ENCODE results near the gene MEI4. TPM values are rescaled to one million over a fixed set of nuclear protein-coding genes. Genes with fewer than 3 reads are reported as not detected.

The MEI4 gene
- total and polyA plus RNA-seq, 2 of the 4 experiments (the other 2 are of a cell fraction) = not detected

DNA sequence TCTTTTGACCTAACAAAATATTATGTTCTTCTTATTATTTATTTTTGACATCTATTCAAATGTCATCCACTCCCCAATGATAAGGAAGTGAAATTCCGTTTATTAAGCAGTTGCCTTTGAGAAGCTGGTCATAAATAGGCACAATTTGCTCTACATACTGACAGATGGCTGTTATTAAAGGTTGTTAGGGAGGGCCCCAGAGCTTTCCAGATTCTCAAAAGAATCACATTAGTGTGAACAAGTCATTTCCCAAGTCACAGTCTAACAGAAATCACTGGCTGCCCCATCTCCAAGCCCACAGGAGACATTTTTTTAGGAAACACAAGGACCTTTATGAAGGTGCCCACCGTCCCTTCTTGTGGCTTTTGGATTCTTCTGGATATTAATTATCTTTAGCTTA lies 172.4 kb downstream of the MEI4 start:
- no peak for TF ChIP-seq RAD21 (IDR thresholded peaks at IDR 0.05; ENCODE audit: low read length)
- no peak for TF ChIP-seq RCOR1 (IDR thresholded peaks at IDR 0.05; ENCODE audit: insufficient replicate concordance, low read length)
- no peak for TF ChIP-seq BHLHE40 (IDR thresholded peaks at IDR 0.05; ENCODE audit: low read depth, low read length)
- TF ChIP-seq POLR2A (IDR thresholded peaks at IDR 0.05; ENCODE audit: low read depth, low read length) = no peak
- Histone ChIP-seq H2AFZ (replicated peaks; ENCODE audit: low read length, poor library complexity) (no peak overlapping the region), H3K4me1 (ENCODE audit: control insufficient read depth, insufficient read depth, low read length) (no peaks in the 10 kb centered on the region), H2BK120ac (ENCODE audit: low read depth, low read length) (no peak overlapping the region), H4K91ac (ENCODE audit: insufficient read depth, low read depth, low read length) (no peak overlapping the region), H3K4me3 (ENCODE audit: insufficient read depth, low read depth, low read length) (no peak overlapping the region), H4K8ac (ENCODE audit: low read depth in 2 of 2, low read length in 2 of 2) (no peak overlapping the region), H3K4me2 (ENCODE audit: low read depth, low read length) (no peak overlapping the region), H3K4ac (ENCODE audit: low read depth, low read length) (no peak overlapping the region), H4K20me1 (ENCODE audit: insufficient read depth, low read length) (no peaks in the 10 kb centered on the region), H3K9me1 (ENCODE audit: insufficient read depth, low read length) (no peaks in the 10 kb centered on the region), H2BK15ac (ENCODE audit: low read depth, low read length) (no peak overlapping the region), H3K79me1 (ENCODE audit: low read depth in 1 of 2, low read length in 2 of 2) (no peaks in the 10 kb centered on the region), H2AK5ac (ENCODE audit: low read depth, low read length) (no peak overlapping the region), H3K27ac (ENCODE audit: insufficient read depth, low read length) (no peak overlapping the region), H2BK20ac (ENCODE audit: low read depth, low read length) (no peak overlapping the region), H3K9me3 (ENCODE audit: control insufficient read depth, insufficient read depth, low read length) (0 out of 2 replicates have a peak, but pooled peaks cover 1% of the 10 kb centered on the region), H2BK5ac (ENCODE audit: low read depth, low read length, poor library complexity, severe bottlenecking) (no peak overlapping the region), H4K5ac (ENCODE audit: low read depth, low read length) (no peak overlapping the region), H3K18ac (ENCODE audit: low read depth, low read length) (no peak overlapping the region), H3K14ac (replicated peaks; ENCODE audit: low read depth, low read length) (no peak overlapping the region), H3K56ac (ENCODE audit: extremely low read depth, insufficient read depth, low read length) (no peak overlapping the region), H3K23ac (ENCODE audit: low read depth, low read length) (no peak overlapping the region), H3K27me3 (ENCODE audit: control insufficient read depth, insufficient read depth, low read length) (no peaks in the 10 kb centered on the region), H2AK9ac (replicated peaks; ENCODE audit: low read depth, low read length, poor library complexity) (no peak overlapping the region), H3K9ac (ENCODE audit: low read depth, low read length) (no peak overlapping the region), H3K36me3 (ENCODE audit: control insufficient read depth, insufficient read depth, low read length) (no peaks in the 10 kb centered on the region)
- no peak for ATAC-seq (ENCODE audit: low read depth)
- no CpG with 5 or more reads among the region's 2 CpGs for WGBS, 2 experiments (ENCODE audit: extremely low coverage in 2 of 2, insufficient read length in 1 of 2)
- intact Hi-C loops (cut with micrococcal nuclease) = no loop called here
- CTCF ChIA-PET = no interaction called here
- in situ Hi-C loops (cut with MboI; ENCODE audit: low sequenced_read_pairs) = no loop called here
- DNase-seq = no peak
- dilution Hi-C loops (cut with HindIII; ENCODE audit: low sequenced_read_pairs, unreplicated experiment) = no loop called here
- POLR2A ChIA-PET (ENCODE audit: unreplicated experiment) = no interaction called here
- BruUV-seq (replicated peaks) = no TSS peak
